K562 (cell line): ENCODE data around the gene TSSK2. TPM values are rescaled to one million over a fixed set of nuclear protein-coding genes. Genes with fewer than 3 reads are reported as not detected.

Source experiments
- ATF1 ChIP-seq, 2 experiments: fragments of 450-650 bp in 1 of 2; IDR thresholded peaks; 2 replicates each; pipeline ENCODE4 v1.6.1; 2016; ENCODE audit warnings: missing compliant biosample characterization in 1 of 2, missing genetic modification characterization in 1 of 2
- CREB1 ChIP-seq, 2 experiments: sonication (generic) in 1 of 2; formaldehyde crosslinking in 1 of 2; IDR thresholded peaks; 2 replicates each; pipeline versions ENCODE4 v1.6.1 to v1.8.0; 2012 to 2022; ENCODE audit warnings: inconsistent platforms in 1 of 2, mild to moderate bottlenecking in 1 of 2, missing genetic modification reagents in 1 of 2, moderate library complexity in 1 of 2
- ELF4 ChIP-seq: fragments of 450-650 bp; formaldehyde crosslinking; IDR thresholded peaks from 2 replicates; pipeline ENCODE4 v1.4.0; 2022; ENCODE audit warnings: missing genetic modification characterization
- GABPB1 ChIP-seq: sonication (generic); formaldehyde crosslinking; IDR thresholded peaks from 2 replicates; pipeline ENCODE4 v1.8.0; 2022; ENCODE audit warnings: mild to moderate bottlenecking, missing genetic modification reagents
- HNRNPK ChIP-seq: fragments of 200-400 bp; formaldehyde crosslinking; IDR thresholded peaks from one replicate; pipeline ENCODE4 v1.6.1; 2018; ENCODE audit warnings: mild to moderate bottlenecking, low read depth, low read length; ENCODE audit not compliant: poor library complexity, severe bottlenecking
- KDM2B ChIP-seq: fragments of 250-450 bp; sonication (Bioruptor Pico); IDR thresholded peaks from 2 replicates; pipeline ENCODE4 v1.8.0; 2021; ENCODE audit warnings: mild to moderate bottlenecking, moderate library complexity
- PTBP1 ChIP-seq: fragments of 200-400 bp; formaldehyde crosslinking; IDR thresholded peaks from 2 replicates; pipeline ENCODE4 v1.6.1; 2017; ENCODE audit warnings: low read depth, low read length
- SMARCA5 ChIP-seq: fragments of 450-650 bp; IDR thresholded peaks from 2 replicates; pipeline ENCODE4 v1.6.1; 2016
- STAG1 ChIP-seq: sonication (generic); formaldehyde crosslinking; IDR thresholded peaks from 2 replicates; pipeline ENCODE4 v1.5.0; 2020; ENCODE audit warnings: missing genetic modification reagents, borderline replicate concordance
- TAF7 ChIP-seq: fragments of 450-650 bp; IDR thresholded peaks from 2 replicates; pipeline ENCODE4 v1.6.1; 2016; ENCODE audit warnings: missing genetic modification characterization, missing compliant biosample characterization
- ZNF184 ChIP-seq: sonication (generic); formaldehyde crosslinking; IDR thresholded peaks from 2 replicates; pipeline ENCODE4 v1.5.0; 2020; ENCODE audit warnings: missing genetic modification reagents
- ZNF239 ChIP-seq: fragments of 250-450 bp; sonication (Bioruptor Pico); IDR thresholded peaks from 2 replicates; pipeline ENCODE4 v1.4.0; 2020; ENCODE audit warnings: mild to moderate bottlenecking
- polyA plus RNA-seq, 8 experiments: library from polyadenylated mRNA; depleted of rRNA in 4 of 8; stranded (reverse) in 5 of 8; unstranded in 3 of 8; fragments of >200 nt; fragmentation: Nextera tagmentation in 2 of 8; fragmentation: Illumina TruSeq in 1 of 8; extraction: Ambion mirVana in 2 of 8; extraction: Trizol in 1 of 8; gene quantifications; 2 replicates each; pipeline versions ENCODE4 v1.2.1 to v1.2.3, GENCODE V29; 2011 to 2014; ENCODE audit warnings: inconsistent platforms in 1 of 8, missing spikeins in 1 of 8
- total RNA-seq, 7 experiments: library from RNA; depleted of rRNA in 6 of 7; stranded (reverse); fragments of >200 nt in 6 of 7; fragmentation: Illumina TruSeq in 2 of 7; extraction: Trizol in 2 of 7; gene quantifications; 2 replicates each; pipeline versions ENCODE4 v1.2.1 to v1.2.3, GENCODE V29; 2011 to 2021; ENCODE audit warnings: low replicate concordance in 1 of 7
- TF ChIP-seq, protein P1 (sequence below): sonication (generic); formaldehyde crosslinking; IDR thresholded peaks from 2 replicates; pipeline ENCODE4 v1.8.1; 2023; ENCODE audit warnings: missing genetic modification reagents, mild to moderate bottlenecking, borderline replicate concordance
- TF ChIP-seq, protein P2 (sequence below): fragments of 450-650 bp; IDR thresholded peaks from 2 replicates; pipeline ENCODE4 v1.7.0; 2016; ENCODE audit warnings: borderline replicate concordance
- TF ChIP-seq, protein P3 (sequence below): IDR thresholded peaks from 2 replicates; pipeline ENCODE4 v1.6.1; 2011; ENCODE audit warnings: borderline replicate concordance, low read depth, mild to moderate bottlenecking, moderate library complexity, low read length; ENCODE audit not compliant: insufficient read depth, poor library complexity, severe bottlenecking
- TF ChIP-seq, protein P4 (sequence below), 3 experiments: IDR thresholded peaks in 2 of 3; conservative IDR thresholded peaks in 1 of 3; 2 replicates each; pipeline ENCODE4 v1.5.1; 2011 to 2012; ENCODE audit warnings: low read length in 3 of 3, mild to moderate bottlenecking in 3 of 3, control low read depth in 2 of 3, improper control_type of control experiment in 1 of 3, inconsistent platforms in 1 of 3, low read depth in 1 of 3, mixed read lengths in 1 of 3, moderate library complexity in 1 of 3; ENCODE audit not compliant: insufficient read depth in 2 of 3
- TF ChIP-seq, protein P5 (sequence below): fragments of 250-450 bp; sonication (Bioruptor Pico); IDR thresholded peaks from 2 replicates; pipeline ENCODE4 v1.6.1; 2021; ENCODE audit warnings: mild to moderate bottlenecking

TSSK2 gene
- total and polyA plus RNA-seq, 9 of the 15 experiments (the other 6 are each of a cell fraction or from before 2014, with no cell fraction given), result 0.04 TPM; not detected in 8

DNA sequence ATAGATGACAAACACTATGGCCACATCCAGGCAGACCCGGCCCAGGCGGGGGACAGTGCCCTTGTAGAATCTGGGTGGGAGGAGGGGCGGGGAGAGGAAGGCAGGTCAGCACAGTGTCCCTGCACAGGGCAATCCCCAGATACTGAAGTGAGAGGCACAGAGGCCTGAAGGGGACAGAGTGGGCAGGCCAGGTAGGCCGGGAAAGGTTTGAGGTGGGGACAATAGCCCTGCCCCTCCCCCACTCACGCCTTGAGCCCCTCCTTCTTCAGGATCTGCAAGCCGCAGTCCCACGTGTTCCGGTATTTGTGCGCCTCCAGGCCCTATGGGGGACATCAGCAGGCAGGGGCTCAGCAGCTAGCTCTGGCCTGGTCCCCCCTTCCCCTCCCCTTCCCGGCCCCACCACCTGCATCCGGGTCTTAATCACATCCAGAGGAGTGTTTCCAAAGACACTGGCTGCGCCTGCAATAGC lies 45.1 kb downstream of the TSSK2 start (continued):
- TF ChIP-seq, protein P1, sequence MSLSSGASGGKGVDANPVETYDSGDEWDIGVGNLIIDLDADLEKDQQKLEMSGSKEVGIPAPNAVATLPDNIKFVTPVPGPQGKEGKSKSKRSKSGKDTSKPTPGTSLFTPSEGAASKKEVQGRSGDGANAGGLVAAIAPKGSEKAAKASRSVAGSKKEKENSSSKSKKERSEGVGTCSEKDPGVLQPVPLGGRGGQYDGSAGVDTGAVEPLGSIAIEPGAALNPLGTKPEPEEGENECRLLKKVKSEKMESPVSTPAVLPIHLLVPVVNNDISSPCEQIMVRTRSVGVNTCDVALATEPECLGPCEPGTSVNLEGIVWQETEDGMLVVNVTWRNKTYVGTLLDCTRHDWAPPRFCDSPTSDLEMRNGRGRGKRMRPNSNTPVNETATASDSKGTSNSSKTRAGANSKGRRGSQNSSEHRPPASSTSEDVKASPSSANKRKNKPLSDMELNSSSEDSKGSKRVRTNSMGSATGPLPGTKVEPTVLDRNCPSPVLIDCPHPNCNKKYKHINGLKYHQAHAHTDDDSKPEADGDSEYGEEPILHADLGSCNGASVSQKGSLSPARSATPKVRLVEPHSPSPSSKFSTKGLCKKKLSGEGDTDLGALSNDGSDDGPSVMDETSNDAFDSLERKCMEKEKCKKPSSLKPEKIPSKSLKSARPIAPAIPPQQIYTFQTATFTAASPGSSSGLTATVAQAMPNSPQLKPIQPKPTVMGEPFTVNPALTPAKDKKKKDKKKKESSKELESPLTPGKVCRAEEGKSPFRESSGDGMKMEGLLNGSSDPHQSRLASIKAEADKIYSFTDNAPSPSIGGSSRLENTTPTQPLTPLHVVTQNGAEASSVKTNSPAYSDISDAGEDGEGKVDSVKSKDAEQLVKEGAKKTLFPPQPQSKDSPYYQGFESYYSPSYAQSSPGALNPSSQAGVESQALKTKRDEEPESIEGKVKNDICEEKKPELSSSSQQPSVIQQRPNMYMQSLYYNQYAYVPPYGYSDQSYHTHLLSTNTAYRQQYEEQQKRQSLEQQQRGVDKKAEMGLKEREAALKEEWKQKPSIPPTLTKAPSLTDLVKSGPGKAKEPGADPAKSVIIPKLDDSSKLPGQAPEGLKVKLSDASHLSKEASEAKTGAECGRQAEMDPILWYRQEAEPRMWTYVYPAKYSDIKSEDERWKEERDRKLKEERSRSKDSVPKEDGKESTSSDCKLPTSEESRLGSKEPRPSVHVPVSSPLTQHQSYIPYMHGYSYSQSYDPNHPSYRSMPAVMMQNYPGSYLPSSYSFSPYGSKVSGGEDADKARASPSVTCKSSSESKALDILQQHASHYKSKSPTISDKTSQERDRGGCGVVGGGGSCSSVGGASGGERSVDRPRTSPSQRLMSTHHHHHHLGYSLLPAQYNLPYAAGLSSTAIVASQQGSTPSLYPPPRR (CRISPR knock-in tag), result no peak
- TF ChIP-seq, protein P2, sequence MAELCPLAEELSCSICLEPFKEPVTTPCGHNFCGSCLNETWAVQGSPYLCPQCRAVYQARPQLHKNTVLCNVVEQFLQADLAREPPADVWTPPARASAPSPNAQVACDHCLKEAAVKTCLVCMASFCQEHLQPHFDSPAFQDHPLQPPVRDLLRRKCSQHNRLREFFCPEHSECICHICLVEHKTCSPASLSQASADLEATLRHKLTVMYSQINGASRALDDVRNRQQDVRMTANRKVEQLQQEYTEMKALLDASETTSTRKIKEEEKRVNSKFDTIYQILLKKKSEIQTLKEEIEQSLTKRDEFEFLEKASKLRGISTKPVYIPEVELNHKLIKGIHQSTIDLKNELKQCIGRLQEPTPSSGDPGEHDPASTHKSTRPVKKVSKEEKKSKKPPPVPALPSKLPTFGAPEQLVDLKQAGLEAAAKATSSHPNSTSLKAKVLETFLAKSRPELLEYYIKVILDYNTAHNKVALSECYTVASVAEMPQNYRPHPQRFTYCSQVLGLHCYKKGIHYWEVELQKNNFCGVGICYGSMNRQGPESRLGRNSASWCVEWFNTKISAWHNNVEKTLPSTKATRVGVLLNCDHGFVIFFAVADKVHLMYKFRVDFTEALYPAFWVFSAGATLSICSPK, result no peak
- no peak for TF ChIP-seq TAF7 (tag)
- TF ChIP-seq, protein P3, sequence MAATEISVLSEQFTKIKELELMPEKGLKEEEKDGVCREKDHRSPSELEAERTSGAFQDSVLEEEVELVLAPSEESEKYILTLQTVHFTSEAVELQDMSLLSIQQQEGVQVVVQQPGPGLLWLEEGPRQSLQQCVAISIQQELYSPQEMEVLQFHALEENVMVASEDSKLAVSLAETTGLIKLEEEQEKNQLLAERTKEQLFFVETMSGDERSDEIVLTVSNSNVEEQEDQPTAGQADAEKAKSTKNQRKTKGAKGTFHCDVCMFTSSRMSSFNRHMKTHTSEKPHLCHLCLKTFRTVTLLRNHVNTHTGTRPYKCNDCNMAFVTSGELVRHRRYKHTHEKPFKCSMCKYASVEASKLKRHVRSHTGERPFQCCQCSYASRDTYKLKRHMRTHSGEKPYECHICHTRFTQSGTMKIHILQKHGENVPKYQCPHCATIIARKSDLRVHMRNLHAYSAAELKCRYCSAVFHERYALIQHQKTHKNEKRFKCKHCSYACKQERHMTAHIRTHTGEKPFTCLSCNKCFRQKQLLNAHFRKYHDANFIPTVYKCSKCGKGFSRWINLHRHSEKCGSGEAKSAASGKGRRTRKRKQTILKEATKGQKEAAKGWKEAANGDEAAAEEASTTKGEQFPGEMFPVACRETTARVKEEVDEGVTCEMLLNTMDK, result no peak
- TF ChIP-seq ZNF184 (CRISPR knock-in tag), result no peak
- TF ChIP-seq, protein P4, sequence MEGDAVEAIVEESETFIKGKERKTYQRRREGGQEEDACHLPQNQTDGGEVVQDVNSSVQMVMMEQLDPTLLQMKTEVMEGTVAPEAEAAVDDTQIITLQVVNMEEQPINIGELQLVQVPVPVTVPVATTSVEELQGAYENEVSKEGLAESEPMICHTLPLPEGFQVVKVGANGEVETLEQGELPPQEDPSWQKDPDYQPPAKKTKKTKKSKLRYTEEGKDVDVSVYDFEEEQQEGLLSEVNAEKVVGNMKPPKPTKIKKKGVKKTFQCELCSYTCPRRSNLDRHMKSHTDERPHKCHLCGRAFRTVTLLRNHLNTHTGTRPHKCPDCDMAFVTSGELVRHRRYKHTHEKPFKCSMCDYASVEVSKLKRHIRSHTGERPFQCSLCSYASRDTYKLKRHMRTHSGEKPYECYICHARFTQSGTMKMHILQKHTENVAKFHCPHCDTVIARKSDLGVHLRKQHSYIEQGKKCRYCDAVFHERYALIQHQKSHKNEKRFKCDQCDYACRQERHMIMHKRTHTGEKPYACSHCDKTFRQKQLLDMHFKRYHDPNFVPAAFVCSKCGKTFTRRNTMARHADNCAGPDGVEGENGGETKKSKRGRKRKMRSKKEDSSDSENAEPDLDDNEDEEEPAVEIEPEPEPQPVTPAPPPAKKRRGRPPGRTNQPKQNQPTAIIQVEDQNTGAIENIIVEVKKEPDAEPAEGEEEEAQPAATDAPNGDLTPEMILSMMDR (IDR thresholded peaks at IDR 0.05 in 2 of 3, conservative IDR thresholded peaks at IDR 0.05 in 1 of 3; ENCODE audit: insufficient read depth in 2 of 3, low read depth in 1 of 3, low read length in 3 of 3), result peak in 1 of 3 experiments; percentile 2; a peak in 1 of 6 replicates
- no peak for TF ChIP-seq ZNF239 (CRISPR knock-in tag)
- TF ChIP-seq KDM2B (CRISPR knock-in tag), result no peak
- no peak for TF ChIP-seq STAG1
- no peak for TF ChIP-seq HNRNPK
- TF ChIP-seq, protein P5, sequence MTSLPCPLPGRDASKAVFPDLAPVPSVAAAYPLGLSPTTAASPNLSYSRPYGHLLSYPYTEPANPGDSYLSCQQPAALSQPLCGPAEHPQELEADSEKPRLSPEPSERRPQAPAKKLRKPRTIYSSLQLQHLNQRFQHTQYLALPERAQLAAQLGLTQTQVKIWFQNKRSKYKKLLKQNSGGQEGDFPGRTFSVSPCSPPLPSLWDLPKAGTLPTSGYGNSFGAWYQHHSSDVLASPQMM, result no peak
- TF ChIP-seq ATF1 (CRISPR knock-in tag; IDR thresholded peaks at IDR 0.05), result no peak
- TF ChIP-seq ATF1 (tag; IDR thresholded peaks at IDR 0.05), result 0 out of 2 replicates have a peak, but pooled peaks have one; percentile 7
- no peak for TF ChIP-seq SMARCA5
- TF ChIP-seq GABPB1 (CRISPR knock-in tag), result no peak
- TF ChIP-seq PTBP1, result no peak
- TF ChIP-seq CREB1 (IDR thresholded peaks at IDR 0.05), result no peak
- no peak for TF ChIP-seq CREB1 (CRISPR knock-in tag; IDR thresholded peaks at IDR 0.05)
- TF ChIP-seq ELF4, result peak; percentile 73; the same call in 1 of the 2 replicates
